Type B pancreatic cell (in vitro differentiated cells): ENCODE data around the gene CDC45. TPM values are rescaled to one million over a fixed set of nuclear protein-coding genes. Genes with fewer than 3 reads are reported as not detected.

Experiments
- DNase-seq: peaks from one replicate; pipeline ENCODE4 v3.0.0; 2021; ENCODE audit warnings: mixed read lengths; ENCODE audit not compliant: unreplicated experiment; ENCODE audit errors: extremely low spot score
- H3K27ac Mint-ChIP-seq: 2 replicates; pipeline ENCODE4 v1.8.0; 2021; ENCODE audit warnings: mild to moderate bottlenecking, mixed read lengths
- H3K27me3 Mint-ChIP-seq: 2 replicates; pipeline ENCODE4 v1.8.0; 2021; ENCODE audit warnings: mixed read lengths
- H3K36me3 Mint-ChIP-seq: 2 replicates; pipeline ENCODE4 v1.8.0; 2021; ENCODE audit warnings: mixed read lengths
- H3K4me1 Mint-ChIP-seq: one replicate; pipeline ENCODE4 v1.8.0; 2021; ENCODE audit warnings: mixed read lengths; ENCODE audit not compliant: unreplicated experiment
- H3K4me3 Mint-ChIP-seq: 2 replicates; pipeline ENCODE4 v1.8.0; 2021; ENCODE audit warnings: mild to moderate bottlenecking, mixed read lengths
- H3K9me3 Mint-ChIP-seq: 2 replicates; pipeline ENCODE4 v1.8.0; 2021; ENCODE audit warnings: mixed read lengths
- total RNA-seq: library from RNA; stranded (reverse); gene quantifications from 2 replicates; pipeline ENCODE4 v1.2.1, GENCODE V29; 2021; ENCODE audit warnings: low replicate concordance
- TF ChIP-seq, protein P1 (sequence below): fragments of 200-600 bp; sonication (generic); conservative IDR thresholded peaks from 2 replicates; pipeline ENCODE4 v1.5.0; 2021; ENCODE audit warnings: antibody characterized with exemption, mild to moderate bottlenecking

CDC45 gene
- total RNA-seq, 1 donor from 2014 or later, result 19.0 TPM

- no peaks in the 10 kb centered on the region for H3K27me3 Mint-ChIP-seq
- no peak overlapping the region for H3K4me3 Mint-ChIP-seq
- H3K36me3 Mint-ChIP-seq, result no peaks in the 10 kb centered on the region
- no peaks in the 10 kb centered on the region for H3K9me3 Mint-ChIP-seq
- no peaks in the 10 kb centered on the region for H3K4me1 Mint-ChIP-seq
- DNase-seq, result no peak
- TF ChIP-seq, protein P1, sequence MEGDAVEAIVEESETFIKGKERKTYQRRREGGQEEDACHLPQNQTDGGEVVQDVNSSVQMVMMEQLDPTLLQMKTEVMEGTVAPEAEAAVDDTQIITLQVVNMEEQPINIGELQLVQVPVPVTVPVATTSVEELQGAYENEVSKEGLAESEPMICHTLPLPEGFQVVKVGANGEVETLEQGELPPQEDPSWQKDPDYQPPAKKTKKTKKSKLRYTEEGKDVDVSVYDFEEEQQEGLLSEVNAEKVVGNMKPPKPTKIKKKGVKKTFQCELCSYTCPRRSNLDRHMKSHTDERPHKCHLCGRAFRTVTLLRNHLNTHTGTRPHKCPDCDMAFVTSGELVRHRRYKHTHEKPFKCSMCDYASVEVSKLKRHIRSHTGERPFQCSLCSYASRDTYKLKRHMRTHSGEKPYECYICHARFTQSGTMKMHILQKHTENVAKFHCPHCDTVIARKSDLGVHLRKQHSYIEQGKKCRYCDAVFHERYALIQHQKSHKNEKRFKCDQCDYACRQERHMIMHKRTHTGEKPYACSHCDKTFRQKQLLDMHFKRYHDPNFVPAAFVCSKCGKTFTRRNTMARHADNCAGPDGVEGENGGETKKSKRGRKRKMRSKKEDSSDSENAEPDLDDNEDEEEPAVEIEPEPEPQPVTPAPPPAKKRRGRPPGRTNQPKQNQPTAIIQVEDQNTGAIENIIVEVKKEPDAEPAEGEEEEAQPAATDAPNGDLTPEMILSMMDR, result no peak
- no peak overlapping the region for H3K27ac Mint-ChIP-seq
Measured at GRCh38 chr22:19496324-19496630, 16.6 kb downstream of the CDC45 start.

- Mint-ChIP-seq H3K4me3 (no peak overlapping the region), H3K9me3 (no peaks in the 10 kb centered on the region), H3K36me3 (no peaks in the 10 kb centered on the region), H3K4me1 (no peaks in the 10 kb centered on the region), H3K27me3 (no peaks in the 10 kb centered on the region), H3K27ac (no peak overlapping the region)
- DNase-seq, result no peak
- TF ChIP-seq, protein P1, result no peak
Measured at GRCh38 chr22:19497245-19497644, 17.5 kb downstream of the CDC45 start.

GRCh38 chr22:19498154-19498865 lies 18.6 kb downstream of the CDC45 start:
- no peak overlapping the region for H3K4me3 Mint-ChIP-seq
- no peaks in the 10 kb centered on the region for H3K27me3 Mint-ChIP-seq
- no peak overlapping the region for H3K27ac Mint-ChIP-seq
- TF ChIP-seq, protein P1, result no peak
- no peaks in the 10 kb centered on the region for H3K36me3 Mint-ChIP-seq
- no peaks in the 10 kb centered on the region for H3K4me1 Mint-ChIP-seq
- no peaks in the 10 kb centered on the region for H3K9me3 Mint-ChIP-seq
- DNase-seq, result no peak

GRCh38 chr22:19498866-19499190 lies 19.1 kb downstream of the CDC45 start:
- Mint-ChIP-seq H3K4me1 (no peaks in the 10 kb centered on the region), H3K4me3 (no peak overlapping the region), H3K27ac (no peak overlapping the region), H3K9me3 (no peaks in the 10 kb centered on the region), H3K36me3 (no peaks in the 10 kb centered on the region), H3K27me3 (no peaks in the 10 kb centered on the region)
- DNase-seq, result no peak
- TF ChIP-seq, protein P1, result no peak

DNA sequence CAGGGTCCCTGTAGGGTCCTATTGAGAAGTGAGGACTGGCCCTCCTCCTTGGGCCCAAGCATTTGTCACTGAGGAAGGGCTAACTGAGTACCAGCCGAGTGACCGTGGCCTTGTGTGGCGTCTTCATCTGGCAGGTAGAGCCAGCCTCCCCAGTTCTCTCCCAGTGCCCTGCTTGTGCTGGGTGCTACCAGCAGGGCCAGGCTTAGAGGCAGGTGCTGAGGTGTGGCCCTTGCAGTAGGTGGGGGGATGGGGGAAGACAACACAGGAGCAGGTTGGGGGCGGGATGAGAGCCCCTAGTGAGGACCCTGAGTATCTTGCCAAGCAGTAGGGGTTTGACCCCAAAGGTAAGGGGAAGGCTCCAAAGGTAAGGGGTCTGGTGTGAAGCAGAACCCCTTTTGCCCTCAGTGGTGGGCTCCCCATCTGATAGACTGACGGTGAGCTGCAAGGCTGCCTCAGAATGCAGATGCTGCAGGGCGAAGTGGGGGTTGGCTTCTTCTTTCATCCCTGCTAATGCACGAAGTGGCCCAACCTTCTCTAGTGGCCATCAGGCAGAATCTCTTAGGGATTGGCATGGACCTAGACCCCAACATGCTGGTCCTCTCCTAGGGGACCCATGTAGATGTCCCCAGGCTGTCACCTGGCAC lies 19.6 kb downstream of the CDC45 start:
- H3K9me3 Mint-ChIP-seq, result no peaks in the 10 kb centered on the region
- no peak overlapping the region for H3K27ac Mint-ChIP-seq
- H3K36me3 Mint-ChIP-seq, result no peaks in the 10 kb centered on the region
- TF ChIP-seq, protein P1, result no peak
- H3K4me1 Mint-ChIP-seq, result no peaks in the 10 kb centered on the region
- H3K27me3 Mint-ChIP-seq, result no peaks in the 10 kb centered on the region
- H3K4me3 Mint-ChIP-seq, result no peak overlapping the region
- no peak for DNase-seq
